Measurements from ENCODE around the gene PHOX2A.
A peak's percentile ranks its signal among the peaks of the same experiment; 100 is the strongest.
"Not testable (repeated sequence)": the region's sequence is repeated elsewhere in the genome, so short reads cannot be mapped to it uniquely, and the experiment has no call there.

Gene PHOX2A

GRCh38 chr11:72221386-72222075 lies 22.4 kb downstream of the PHOX2A start:
- peak; percentile 25 for DNase-seq

- peak; percentile 21 for DNase-seq
Observed at GRCh38 chr11:72220696-72221363, 23.1 kb downstream of the PHOX2A start.

GRCh38 chr11:72218251-72218745 lies 25.7 kb downstream of the PHOX2A start:
- no peak for DNase-seq

- DNase-seq: no peak
Observed at GRCh38 chr11:72217841-72218240, 26.1 kb downstream of the PHOX2A start.

- no peak for DNase-seq
Observed at GRCh38 chr11:72216638-72217037, 27.3 kb downstream of the PHOX2A start, which contains the start of gene FOLR2. FOLR2 (plus strand) TSS chr11:72216794; CDS start chr11:72218585, 1,791 bp downstream.

GRCh38 chr11:72209101-72209500 lies 34.9 kb downstream of the PHOX2A start:
- no peak for DNase-seq

GRCh38 chr11:72208281-72208680 lies 35.7 kb downstream of the PHOX2A start:
- no peak for DNase-seq

DNA sequence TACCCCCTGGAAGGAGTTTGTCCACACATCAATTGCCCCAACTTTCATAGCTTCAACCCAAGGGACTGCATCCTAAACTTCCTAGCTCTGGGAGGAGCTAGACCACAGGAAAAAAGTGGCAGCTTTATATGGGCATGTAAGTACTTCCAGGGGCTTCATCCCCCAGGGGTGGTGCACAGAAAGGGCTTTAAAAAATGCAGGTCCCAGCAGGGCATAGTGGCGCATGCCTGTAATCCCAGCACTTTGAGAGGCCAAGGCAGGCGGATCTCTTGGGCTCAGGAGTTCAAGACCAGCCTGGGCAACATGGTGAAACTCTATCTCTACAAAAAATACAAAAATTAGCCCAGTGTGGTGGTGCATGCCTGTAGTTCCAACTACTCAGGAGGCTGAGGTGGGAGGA lies 37.2 kb downstream of the PHOX2A start:
- DNase-seq: not testable (repeated sequence)

- no peak for DNase-seq
Observed at GRCh38 chr11:72204886-72205285, 39.1 kb downstream of the PHOX2A start.

GRCh38 chr11:72203163-72203562 lies 40.8 kb downstream of the PHOX2A start:
- no peak for DNase-seq

DNA sequence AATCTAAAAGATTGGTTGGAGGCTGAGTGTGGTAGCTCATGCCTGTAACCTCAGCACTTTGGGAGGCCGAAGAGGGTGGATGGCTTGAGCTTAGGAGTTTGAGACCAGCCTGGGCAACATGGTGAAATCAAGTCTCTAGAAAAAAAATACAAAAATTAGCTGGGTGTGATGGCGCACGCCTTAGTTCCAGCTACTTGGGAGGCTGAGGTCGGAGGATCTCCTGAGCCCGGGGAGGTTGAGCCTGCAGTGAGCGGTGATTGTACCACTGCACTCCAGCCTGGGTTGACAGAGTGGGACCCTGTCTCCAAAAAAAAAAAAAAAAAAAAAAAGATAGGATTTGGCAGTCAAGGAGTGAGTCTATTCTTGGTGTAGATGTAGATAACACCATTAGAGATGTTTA lies 41.4 kb downstream of the PHOX2A start:
- no peak for DNase-seq

DNA sequence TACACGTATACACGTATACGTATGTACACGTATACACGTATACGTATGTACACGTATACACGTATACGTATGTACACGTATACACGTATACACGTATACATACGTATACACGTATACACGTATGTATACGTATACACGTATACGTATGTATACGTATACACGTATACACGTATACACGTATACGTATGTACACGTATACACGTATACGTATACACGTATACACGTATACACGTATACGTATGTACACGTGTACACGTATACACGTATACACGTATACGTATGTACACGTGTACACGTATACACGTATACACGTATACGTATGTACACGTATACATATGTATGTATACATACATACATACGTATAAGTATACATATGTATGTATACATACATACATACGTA lies 42.5 kb downstream of the PHOX2A start:
- not testable (repeated sequence) for DNase-seq

- no peak for DNase-seq
Observed at GRCh38 chr11:72195518-72196270, 48.3 kb downstream of the PHOX2A start.

DNA sequence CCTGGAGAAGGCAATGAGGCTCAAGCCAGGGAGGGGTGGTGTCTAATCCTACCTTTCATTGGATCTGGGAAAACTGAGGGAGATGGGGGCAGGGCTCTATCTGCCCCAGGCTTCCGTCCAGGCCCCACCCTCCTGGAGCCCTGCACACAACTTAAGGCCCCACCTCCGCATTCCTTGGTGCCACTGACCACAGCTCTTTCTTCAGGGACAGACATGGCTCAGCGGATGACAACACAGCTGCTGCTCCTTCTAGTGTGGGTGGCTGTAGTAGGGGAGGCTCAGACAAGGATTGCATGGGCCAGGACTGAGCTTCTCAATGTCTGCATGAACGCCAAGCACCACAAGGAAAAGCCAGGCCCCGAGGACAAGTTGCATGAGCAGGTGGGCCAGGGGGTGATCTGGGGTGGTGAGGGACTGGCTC lies 52.0 kb downstream of the PHOX2A start, which contains the start of gene FOLR1:
Gene FOLR1, plus strand, starts transcription at position 180 of the 421 bp plus-strand sequence. Its CDS starts 34 bp downstream, at position 214.
- no peak for DNase-seq

DNA sequence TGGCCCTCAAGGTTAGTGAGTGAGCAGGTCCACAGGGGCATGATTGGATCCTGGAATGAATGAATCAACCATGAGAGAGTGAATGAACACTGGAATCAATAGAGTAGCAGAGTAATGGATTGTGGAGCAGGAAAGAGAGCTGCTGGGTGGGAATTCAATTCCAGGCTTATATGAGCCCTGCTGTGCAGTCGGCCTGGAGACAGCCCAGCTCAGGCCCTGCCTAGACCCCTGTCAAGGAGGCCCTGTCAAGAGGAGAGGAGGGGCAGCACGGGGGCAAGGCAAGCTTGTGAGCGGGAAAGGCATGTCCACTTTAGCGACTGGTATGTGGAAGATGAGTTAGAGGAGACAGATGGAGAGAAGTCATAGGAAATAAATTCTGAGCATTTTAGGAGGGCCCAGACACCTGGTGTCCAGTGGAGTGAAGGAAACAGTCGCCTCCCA lies 53.3 kb downstream of the PHOX2A start:
- DNase-seq: no peak

DNA sequence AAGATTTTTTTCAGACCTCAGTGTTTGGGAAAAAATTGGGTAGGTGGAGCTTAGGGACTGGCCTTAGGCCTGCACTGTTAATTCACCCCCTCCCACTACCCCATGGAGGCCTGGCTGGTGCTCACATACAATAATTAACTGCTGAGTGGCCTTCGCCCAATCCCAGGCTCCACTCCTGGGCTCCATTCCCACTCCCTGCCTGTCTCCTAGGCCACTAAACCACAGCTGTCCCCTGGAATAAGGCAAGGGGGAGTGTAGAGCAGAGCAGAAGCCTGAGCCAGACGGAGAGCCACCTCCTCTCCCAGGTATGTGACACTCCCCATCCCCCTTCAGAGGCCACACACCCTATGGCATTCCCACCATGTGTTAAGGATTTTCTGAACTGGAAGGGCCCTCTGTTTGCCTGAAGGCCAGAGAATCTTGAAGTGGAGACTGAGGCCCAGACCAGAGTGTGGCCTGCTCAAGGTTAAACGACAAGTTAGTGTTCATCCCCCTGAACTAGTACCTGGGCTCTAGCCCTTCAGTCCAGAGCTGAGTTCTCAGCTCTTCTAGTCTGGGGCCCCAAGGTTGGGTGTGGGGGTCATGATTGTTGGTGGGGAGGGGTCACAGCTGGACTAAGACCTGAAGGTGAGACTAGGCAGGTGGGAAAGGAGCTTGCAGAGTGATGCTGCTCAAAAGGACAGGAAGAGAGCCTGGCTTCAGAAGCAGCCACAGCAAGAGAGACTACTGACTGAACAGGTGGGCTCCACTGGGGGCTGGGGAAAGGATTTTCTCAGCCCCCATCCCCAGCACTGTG lies 54.3 kb downstream of the PHOX2A start:
- no peak for DNase-seq
